Activated naive CD8-positive, alpha-beta T cell (primary cell): Measurements from ENCODE around the gene MB.

Experiments used
- H3K27ac Mint-ChIP-seq: one replicate; pipeline ENCODE4 v1.8.0; 2021; ENCODE audit warnings: mixed read lengths
- H3K27me3 Mint-ChIP-seq: one replicate; pipeline ENCODE4 v1.8.0; 2021; ENCODE audit warnings: mixed read lengths
- H3K36me3 Mint-ChIP-seq: one replicate; pipeline ENCODE4 v1.8.0; 2021; ENCODE audit warnings: mixed read lengths
- H3K4me1 Mint-ChIP-seq: one replicate; pipeline ENCODE4 v1.8.0; 2021; ENCODE audit warnings: low read depth, mixed read lengths
- H3K4me3 Mint-ChIP-seq: one replicate; pipeline ENCODE4 v1.8.0; 2021; ENCODE audit warnings: mild to moderate bottlenecking, mixed read lengths
- H3K9me3 Mint-ChIP-seq: one replicate; pipeline ENCODE4 v1.8.0; 2021; ENCODE audit warnings: low read depth, mixed read lengths

MB gene

DNA sequence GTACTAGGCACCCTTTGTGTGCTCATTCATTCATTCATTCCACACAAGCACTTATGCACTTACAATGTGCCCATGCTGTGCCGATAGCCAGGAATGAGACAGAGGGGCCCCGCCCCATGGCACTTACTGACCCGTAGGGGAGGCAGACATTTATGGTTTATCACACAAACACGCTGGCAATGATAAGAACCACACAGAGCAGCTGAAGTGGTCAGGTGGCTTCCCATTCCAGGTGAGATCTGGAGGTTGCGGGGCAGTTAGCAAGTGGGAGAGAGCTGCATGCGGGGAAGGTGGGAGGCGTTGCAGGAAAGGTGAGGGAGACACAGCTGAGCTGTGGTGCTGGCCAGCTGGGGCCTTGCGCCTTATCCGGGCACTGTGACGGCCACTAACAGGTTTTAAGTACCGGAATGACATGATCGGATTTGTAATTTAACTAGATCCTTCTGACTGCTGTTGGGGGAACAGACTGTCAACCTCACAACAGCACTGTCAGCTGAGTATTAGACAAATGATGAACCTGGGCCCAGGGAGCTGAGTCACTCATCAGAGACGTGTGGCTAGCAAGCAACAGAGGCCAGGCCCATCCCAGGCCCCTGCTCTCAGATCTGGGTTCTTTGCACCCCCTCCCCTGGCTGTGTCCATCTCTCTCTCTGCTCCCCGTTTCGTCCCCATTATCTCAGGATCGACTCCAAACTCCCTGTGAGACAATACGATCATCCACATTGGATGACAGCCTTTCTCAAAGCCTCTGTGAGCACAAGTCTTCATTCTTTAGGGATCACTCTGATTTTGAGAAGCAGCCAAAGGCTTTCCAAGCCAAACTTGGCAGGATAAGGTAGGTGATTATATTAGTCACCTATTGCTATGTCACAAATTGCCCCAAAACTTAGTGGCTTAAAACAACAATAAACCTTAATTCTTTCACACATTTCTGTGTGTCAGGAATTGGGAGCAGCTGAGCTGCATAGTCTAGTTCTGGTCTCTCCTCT is 48.1 kb downstream of the MB start:
- Mint-ChIP-seq H3K4me3 (no peak overlapping the region), H3K27ac (no peak overlapping the region), H3K27me3 (peaks cover 3% of the 10 kb centered on the region), H3K9me3 (no peaks in the 10 kb centered on the region), H3K36me3 (no peaks in the 10 kb centered on the region), H3K4me1 (no peaks in the 10 kb centered on the region)

DNA sequence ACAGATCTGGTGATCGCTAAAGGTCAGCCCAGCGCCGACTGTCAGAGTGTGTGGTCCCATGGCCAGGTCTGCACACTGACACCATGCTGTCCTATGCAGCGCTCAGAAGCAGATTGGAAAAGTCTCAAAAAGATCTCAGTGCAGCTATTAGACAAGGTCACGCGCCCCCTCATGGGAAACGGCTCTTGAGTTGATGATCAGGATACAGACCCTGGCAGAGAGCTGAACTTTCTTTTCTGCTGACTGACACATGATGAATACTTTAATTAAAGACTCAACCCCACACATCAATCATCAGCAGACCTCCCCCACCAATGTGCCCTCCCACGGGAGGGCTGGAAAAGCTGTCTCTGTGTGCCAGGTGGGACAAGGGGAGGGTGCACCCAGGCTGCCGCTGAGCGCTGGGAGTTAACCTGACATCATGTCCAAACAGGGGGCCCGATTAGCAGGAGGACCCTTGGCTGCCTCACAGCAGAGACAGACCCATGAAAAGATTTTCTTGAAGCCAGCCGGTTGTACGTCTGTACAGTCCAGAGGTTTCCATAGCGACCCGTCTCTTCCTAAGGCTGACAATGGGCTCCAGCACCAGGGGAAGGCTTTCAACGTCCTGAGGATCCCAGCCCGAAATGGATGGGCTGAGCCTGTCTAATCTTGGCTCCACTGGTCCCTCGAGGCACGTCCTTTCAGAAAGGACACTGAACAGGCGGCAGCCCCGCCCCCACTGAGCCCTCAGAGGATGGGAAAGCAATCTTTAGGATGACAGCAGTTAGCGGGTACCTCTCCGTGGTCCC is 49.6 kb downstream of the MB start:
- Mint-ChIP-seq H3K4me1 (no peaks in the 10 kb centered on the region), H3K36me3 (no peaks in the 10 kb centered on the region), H3K4me3 (no peak overlapping the region), H3K9me3 (no peaks in the 10 kb centered on the region), H3K27ac (no peak overlapping the region), H3K27me3 (peaks cover 5% of the 10 kb centered on the region)

GRCh38 chr22:35564975-35565867 is 51.9 kb downstream of the MB start:
- Mint-ChIP-seq H3K27me3 (peaks cover 18% of the 10 kb centered on the region), H3K36me3 (no peaks in the 10 kb centered on the region), H3K4me1 (peaks cover 2% of the 10 kb centered on the region), H3K27ac (no peak overlapping the region), H3K4me3 (no peak overlapping the region), H3K9me3 (no peaks in the 10 kb centered on the region)

GRCh38 chr22:35563211-35563610 is 53.9 kb downstream of the MB start:
- Mint-ChIP-seq H3K36me3 (no peaks in the 10 kb centered on the region), H3K4me1 (peaks cover 2% of the 10 kb centered on the region), H3K9me3 (no peaks in the 10 kb centered on the region), H3K4me3 (no peak overlapping the region), H3K27ac (no peak overlapping the region), H3K27me3 (peaks cover 19% of the 10 kb centered on the region)

DNA sequence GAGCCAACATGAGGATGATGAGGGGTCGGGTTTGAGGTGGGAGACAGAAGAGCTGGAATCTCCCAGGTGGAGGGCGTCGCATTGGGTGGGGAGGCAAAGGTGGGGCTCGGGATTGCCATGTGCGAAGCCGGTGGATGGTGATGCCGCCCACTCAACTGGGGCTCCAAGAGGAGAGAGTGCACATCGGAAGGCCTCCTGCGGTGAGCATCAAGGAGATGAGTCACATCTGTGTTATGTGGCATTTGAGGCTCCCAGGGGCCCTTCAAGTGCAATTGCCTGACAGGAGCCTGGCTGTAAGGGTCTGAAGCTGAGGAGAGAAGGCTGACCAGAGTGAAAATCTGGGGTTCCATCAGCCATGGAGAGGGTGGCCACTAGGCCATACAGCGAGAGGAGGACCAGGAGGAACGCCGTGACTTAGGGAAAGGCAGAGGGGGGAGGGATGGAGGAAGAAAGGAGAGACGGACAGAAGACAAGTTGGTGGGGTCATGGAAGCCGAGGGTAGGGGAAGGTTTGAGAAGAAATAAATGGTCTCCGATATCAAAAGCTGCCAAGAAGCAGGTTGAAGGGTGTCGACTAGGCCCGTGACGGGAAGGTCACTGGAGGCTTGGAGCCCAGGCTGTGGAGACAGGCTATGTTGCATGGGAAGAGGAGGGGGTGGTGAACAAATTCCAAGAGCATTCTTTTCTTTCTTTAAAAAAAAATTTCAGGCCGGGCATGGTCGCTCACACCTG is 55.2 kb downstream of the MB start:
- Mint-ChIP-seq H3K27ac (no peak overlapping the region), H3K36me3 (no peaks in the 10 kb centered on the region), H3K9me3 (no peaks in the 10 kb centered on the region), H3K4me3 (no peak overlapping the region), H3K4me1 (peaks cover 2% of the 10 kb centered on the region), H3K27me3 (peaks cover 19% of the 10 kb centered on the region)

- Mint-ChIP-seq H3K27me3 (peaks cover 19% of the 10 kb centered on the region), H3K27ac (no peak overlapping the region), H3K9me3 (no peaks in the 10 kb centered on the region), H3K36me3 (no peaks in the 10 kb centered on the region), H3K4me3 (no peak overlapping the region), H3K4me1 (peaks cover 2% of the 10 kb centered on the region)
Measured at GRCh38 chr22:35560824-35561223, 56.3 kb downstream of the MB start.

GRCh38 chr22:35560366-35560765 is 56.8 kb downstream of the MB start:
- Mint-ChIP-seq H3K27ac (no peak overlapping the region), H3K9me3 (no peaks in the 10 kb centered on the region), H3K4me1 (peaks cover 2% of the 10 kb centered on the region), H3K27me3 (peaks cover 19% of the 10 kb centered on the region), H3K36me3 (no peaks in the 10 kb centered on the region), H3K4me3 (no peak overlapping the region)

GRCh38 chr22:35559354-35560005 is 57.6 kb downstream of the MB start:
- no peaks in the 10 kb centered on the region for H3K9me3 Mint-ChIP-seq
- H3K27me3 Mint-ChIP-seq, result peaks cover 17% of the 10 kb centered on the region
- no peaks in the 10 kb centered on the region for H3K36me3 Mint-ChIP-seq
- no peak overlapping the region for H3K27ac Mint-ChIP-seq
- H3K4me3 Mint-ChIP-seq, result no peak overlapping the region
- peaks cover 2% of the 10 kb centered on the region for H3K4me1 Mint-ChIP-seq

DNA sequence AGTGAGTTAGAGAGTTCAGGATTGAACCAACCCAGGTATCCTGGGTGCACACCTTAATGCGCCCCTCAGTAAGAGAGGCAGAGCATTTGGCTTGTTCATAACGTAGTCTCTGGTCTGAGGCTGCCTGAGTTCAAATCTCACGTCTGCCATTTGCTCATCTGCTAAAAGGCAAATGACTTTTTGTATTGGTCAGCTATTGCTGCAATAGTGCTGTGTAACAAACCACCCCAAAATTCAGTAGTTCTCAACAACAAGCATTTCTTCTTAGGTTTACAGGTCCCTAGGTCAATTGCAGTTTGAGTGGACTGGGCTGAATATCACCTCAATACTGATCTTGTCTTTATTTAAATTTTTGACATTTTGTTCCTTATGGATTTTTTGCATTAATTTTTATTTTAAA is 58.4 kb downstream of the MB start:
- Mint-ChIP-seq H3K9me3 (no peaks in the 10 kb centered on the region), H3K4me1 (peaks cover 5% of the 10 kb centered on the region), H3K36me3 (no peaks in the 10 kb centered on the region), H3K4me3 (no peak overlapping the region), H3K27me3 (peaks cover 17% of the 10 kb centered on the region), H3K27ac (no peak overlapping the region)

DNA sequence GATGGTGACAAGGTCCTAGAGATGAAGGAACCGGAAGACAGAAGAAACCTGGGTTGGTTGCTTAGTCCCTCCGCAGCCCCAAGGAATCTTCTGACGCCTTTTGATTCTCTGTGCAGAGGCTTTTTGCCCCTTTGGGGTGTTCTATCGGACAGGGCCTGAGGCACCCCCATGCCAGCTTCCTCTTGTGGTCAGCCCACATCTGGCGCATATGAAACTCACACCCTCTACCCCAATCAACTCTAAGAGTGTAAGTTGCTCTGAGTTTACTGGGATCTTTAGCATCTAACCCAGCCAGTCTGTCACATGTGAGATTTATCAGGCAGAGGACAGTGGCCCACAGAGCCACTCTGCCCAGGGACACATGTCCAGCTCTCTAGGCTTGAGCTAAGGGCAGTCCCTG is 59.1 kb downstream of the MB start:
- H3K4me1 Mint-ChIP-seq, result peaks cover 12% of the 10 kb centered on the region
- H3K9me3 Mint-ChIP-seq, result no peaks in the 10 kb centered on the region
- no peak overlapping the region for H3K27ac Mint-ChIP-seq
- H3K27me3 Mint-ChIP-seq, result peaks cover 15% of the 10 kb centered on the region
- no peak overlapping the region for H3K4me3 Mint-ChIP-seq
- H3K36me3 Mint-ChIP-seq, result no peaks in the 10 kb centered on the region
